HepG2 (cell line): ENCODE data around the gene COQ7.

ENCODE experiments used
- ATF1 ChIP-seq: IDR thresholded peaks from 2 replicates; pipeline ENCODE4 v1.6.1; 2016; ENCODE audit warnings: mild to moderate bottlenecking, control low read depth
- CEBPB ChIP-seq: IDR thresholded peaks from 2 replicates; pipeline ENCODE4 v1.6.1; 2011; ENCODE audit warnings: low read depth, low read length, improper control_type of control experiment, borderline replicate concordance
- CTCF ChIP-seq: sonication (generic); formaldehyde crosslinking; IDR thresholded peaks from 2 replicates; pipeline ENCODE4 v1.5.0; 2020; ENCODE audit warnings: mild to moderate bottlenecking, missing genetic modification reagents, moderate library complexity
- DNMT3B ChIP-seq: conservative IDR thresholded peaks from 2 replicates; pipeline ENCODE4 v1.6.1; 2016; ENCODE audit warnings: missing biosample characterization, control low read depth
- ELF1 ChIP-seq: sonication (generic); formaldehyde crosslinking; IDR thresholded peaks from 2 replicates; pipeline ENCODE4 v1.4.0; 2020; ENCODE audit warnings: missing genetic modification reagents
- MBNL3 ChIP-seq: fragments of 250-450 bp; sonication (Bioruptor Pico); conservative IDR thresholded peaks from 2 replicates; pipeline ENCODE4 v1.8.0; 2022; ENCODE audit warnings: mild to moderate bottlenecking, inconsistent platforms
- MTA3 ChIP-seq: sonication (generic); formaldehyde crosslinking; IDR thresholded peaks from 2 replicates; pipeline ENCODE4 v1.4.0; 2020; ENCODE audit warnings: missing genetic modification reagents
- NAIF1 ChIP-seq: sonication (generic); formaldehyde crosslinking; IDR thresholded peaks from 2 replicates; pipeline ENCODE4 v1.5.0; 2020; ENCODE audit warnings: mild to moderate bottlenecking, missing genetic modification reagents, borderline replicate concordance
- TP53 ChIP-seq: sonication (generic); formaldehyde crosslinking; conservative IDR thresholded peaks from 2 replicates; pipeline ENCODE4 v1.4.0; 2020; ENCODE audit warnings: missing genetic modification reagents
- ZNF724P ChIP-seq: sonication (generic); formaldehyde crosslinking; IDR thresholded peaks from 2 replicates; pipeline ENCODE4 v1.8.0; 2022; ENCODE audit warnings: missing genetic modification reagents, borderline replicate concordance
- TF ChIP-seq, protein P1 (sequence below): sonication (generic); formaldehyde crosslinking; IDR thresholded peaks from 2 replicates; pipeline ENCODE4 v1.8.1; 2023; ENCODE audit warnings: missing genetic modification reagents, inconsistent platforms, borderline replicate concordance

- TF ChIP-seq TP53 (no peak), DNMT3B (no peak), MBNL3 (CRISPR knock-in tag) (no peak), MTA3 (no peak), ELF1 (no peak), CEBPB (no peak), ZNF724P (CRISPR knock-in tag) (no peak), CTCF (CRISPR knock-in tag) (no peak), NAIF1 (CRISPR knock-in tag) (no peak), ATF1 (CRISPR knock-in tag) (no peak)
- TF ChIP-seq, protein P1, sequence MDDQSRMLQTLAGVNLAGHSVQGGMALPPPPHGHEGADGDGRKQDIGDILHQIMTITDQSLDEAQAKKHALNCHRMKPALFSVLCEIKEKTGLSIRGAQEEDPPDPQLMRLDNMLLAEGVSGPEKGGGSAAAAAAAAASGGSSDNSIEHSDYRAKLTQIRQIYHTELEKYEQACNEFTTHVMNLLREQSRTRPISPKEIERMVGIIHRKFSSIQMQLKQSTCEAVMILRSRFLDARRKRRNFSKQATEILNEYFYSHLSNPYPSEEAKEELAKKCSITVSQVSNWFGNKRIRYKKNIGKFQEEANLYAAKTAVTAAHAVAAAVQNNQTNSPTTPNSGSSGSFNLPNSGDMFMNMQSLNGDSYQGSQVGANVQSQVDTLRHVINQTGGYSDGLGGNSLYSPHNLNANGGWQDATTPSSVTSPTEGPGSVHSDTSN = no peak
Measured at GRCh38 chr16:19040400-19040799, 27.0 kb upstream of the COQ7 start.
